Measurements from ENCODE around the gene KIFC3.
A peak's percentile ranks its signal among the peaks of the same experiment; 100 is the strongest.
"Not testable (repeated sequence)": the region's sequence is repeated elsewhere in the genome, so short reads cannot be mapped to it uniquely, and the experiment has no call there.

KIFC3 gene

DNA sequence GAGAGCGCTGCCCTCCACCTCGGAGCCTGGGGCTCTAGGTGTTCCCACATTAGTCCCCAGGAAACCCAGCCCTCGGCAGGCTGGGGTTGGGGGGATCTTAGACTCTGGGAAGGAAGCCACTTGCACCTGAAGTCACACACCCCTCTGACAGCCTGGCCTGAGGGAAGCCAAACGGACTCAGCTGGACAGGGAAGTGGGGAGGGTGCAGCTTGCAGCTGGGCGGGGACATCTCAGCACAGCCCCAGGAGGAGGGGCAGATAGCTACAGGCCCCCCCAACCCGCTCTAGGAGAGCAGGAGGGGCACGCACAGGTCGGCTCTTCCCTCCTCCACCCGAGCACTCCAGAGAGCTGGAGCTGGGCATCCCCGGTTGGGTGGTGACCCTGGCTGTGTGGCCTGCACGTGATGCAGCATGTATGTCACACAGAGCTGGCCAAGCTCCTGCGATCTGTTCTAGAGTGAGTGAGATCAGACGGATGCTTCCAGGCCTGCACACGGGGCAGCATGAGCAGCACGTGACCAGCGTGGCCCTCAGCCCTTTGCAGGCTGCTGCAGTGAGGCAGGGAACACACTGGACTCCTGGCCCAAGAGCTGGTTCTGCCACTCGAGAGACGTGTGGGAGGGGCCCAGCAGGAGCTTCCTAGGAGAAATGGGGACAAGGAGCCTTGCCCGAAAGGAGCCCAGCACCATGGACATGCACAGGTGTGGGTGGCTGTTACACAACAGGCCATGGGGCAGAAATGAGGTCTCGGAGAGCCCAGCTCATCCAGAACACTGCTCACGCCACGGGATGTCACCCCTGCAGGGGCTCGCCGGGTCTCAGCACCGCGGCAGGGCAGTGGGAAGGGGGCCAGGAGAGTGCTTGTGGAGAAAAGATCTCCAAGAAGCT is 15.4 kb downstream of the KIFC3 start:
- DNase-seq (ENCODE audit: low spot score): no peak

DNA sequence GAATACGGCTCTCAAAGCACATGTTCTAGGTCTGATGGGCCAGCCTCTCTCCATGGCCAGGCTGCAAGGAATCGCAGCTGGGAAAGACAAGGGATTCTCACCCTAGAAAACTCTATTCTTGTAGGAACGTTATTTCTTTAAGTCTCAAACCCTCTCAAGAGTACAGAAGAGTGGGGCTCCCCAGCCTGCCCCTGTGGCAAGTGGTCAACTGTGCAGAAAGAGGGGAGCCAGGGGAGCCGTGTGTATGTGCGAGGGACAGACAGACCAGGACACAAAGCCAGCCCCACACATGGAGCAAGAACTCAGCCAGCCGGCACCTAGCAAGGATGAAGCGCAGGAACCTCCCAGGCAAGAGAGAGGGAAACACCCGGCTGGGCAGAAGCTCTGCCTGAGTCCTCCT is 16.4 kb downstream of the KIFC3 start:
- no peak for DNase-seq (ENCODE audit: low spot score)

DNA sequence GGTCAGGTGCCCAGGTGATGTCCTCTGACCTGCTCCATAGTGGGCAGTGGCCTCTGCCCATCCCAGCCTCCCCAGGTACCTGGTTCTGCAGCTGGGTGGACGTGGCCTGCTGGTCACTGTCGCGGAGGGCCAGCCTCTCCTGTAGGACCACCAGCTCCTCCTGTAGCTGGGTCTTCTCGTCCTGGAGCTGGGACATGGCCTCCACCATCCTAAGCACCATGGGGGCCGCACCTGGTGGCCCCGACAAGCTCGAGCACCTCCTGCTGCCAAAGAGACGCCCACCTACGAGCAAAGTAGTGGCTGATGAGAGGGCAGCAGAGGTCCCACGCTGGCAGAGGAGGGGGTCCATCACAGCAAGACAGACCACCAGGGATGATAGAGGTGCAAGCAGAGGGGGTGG is 16.9 kb downstream of the KIFC3 start:
- DNase-seq (ENCODE audit: low spot score): no peak

DNA sequence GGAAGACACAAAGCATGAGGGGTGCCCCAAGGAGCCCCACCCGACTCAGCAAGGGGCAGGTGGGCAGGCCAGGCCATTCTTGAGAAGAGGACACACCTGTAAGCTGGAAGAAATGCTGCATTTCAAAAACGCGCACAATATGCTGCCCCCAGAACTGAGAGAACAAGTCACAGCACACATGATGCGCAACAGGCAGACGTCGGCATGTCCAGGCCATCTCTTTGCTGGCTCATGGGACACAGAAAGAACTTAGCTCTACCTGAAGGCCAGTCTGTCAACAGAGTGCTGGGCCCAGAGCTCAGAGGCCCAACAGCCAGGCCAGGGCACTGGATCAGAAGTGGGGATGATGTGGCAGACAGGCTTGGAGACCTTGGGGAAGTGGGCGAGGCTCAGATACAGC is 18.0 kb downstream of the KIFC3 start:
- no peak for DNase-seq (ENCODE audit: low spot score)

DNA sequence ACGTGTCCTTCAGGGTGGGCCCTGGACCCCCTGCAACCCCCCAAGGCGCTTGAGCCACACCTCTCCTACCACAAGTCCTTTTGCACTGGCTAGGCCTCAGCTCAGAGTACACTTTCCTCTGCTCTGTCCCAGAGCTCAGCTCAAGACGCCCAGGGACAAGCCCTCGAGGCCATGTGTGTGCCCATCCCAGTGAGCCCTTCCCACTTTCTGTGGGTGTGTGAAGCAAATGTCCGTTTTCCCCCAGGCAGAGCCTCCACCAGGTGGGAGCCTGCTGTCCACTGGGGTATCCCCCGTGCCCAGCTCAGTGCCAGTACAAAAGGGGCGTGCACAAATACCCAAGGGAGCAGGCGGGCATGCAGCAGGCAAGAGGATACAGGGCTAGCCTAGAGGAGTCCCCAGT is 18.4 kb downstream of the KIFC3 start:
- no peak for DNase-seq (ENCODE audit: low spot score)

DNA sequence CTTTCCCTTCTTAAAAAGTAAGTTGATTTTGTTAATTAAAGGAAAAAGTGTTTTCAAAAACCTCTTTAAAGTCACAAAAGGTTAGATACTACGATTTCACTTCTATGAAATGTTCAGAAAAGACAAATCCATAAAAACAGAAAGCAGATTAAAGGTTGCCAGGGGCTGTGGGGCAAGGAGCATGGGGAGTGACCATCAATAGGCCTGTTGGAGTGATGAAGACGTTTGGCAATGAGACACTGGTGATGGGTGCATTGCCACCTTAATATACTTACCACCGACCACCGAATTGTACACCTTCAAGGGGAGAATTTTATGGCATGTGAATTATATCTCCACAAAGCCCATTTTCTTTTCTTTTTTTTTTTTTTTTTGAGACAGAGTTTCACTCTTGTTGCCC is 19.2 kb downstream of the KIFC3 start:
- no peak for DNase-seq (ENCODE audit: low spot score)

DNA sequence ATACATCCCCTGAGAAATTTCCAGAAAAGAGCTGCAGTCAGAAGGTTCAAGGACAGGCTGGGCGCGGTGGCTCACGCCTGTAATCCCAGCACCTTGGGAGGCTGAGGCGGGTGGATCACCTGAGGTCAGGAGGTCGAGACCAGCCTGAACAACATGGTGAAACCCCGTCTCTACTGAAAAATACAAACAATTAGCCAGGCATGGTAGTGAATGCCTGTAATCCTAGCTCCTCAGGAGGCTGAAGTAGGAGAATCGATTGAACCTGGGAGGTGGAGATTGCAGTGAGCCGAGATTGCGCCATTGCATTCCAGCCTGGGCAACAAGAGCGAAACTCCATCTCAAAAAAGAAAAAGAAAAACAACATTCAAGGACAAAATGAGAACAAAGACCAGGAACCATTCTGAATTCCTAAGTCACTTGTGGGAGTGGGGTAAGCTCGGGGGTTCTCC is 19.7 kb downstream of the KIFC3 start:
- DNase-seq (ENCODE audit: low spot score): not testable (repeated sequence)

DNA sequence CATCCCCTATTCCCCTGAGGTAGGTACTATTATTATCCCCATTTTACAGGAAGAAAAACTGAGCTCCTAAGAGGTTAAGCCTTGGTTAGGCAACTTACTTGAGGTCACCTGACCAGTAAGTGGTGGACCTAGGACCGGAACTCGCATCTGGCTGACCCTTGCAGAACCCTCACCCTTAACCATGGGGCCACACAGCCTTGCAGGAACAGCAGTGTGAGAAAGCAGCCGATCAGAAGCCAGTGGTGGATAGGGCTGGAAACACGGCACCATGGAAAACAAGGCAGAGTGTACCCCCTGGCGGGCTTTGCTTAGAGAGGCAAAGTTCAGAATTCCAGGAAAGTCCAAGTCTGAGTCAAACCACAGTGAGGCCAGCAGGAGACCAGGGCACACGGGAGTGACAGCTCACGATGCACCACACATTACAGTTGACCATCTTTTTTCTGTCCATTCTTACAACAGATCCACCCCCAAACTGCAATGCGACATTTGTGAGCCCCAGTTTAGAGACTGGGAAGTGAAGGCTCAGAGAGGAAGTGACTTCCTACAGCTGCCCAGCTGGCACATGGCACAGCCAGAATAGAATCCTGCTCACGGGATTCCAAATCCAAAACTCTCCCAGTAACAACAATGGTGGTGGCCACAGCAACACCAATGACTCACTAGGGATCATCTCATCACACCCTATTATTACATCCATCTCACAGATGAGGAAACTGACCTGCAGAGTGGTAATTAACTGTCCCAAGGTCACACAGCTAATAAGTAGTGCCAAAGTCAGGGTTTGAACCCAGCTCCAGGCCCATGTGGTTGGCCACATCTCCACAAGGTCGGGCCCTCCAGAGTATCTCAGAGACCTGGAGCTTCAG is 20.3 kb downstream of the KIFC3 start:
- DNase-seq (ENCODE audit: low spot score): peak; percentile 60

DNA sequence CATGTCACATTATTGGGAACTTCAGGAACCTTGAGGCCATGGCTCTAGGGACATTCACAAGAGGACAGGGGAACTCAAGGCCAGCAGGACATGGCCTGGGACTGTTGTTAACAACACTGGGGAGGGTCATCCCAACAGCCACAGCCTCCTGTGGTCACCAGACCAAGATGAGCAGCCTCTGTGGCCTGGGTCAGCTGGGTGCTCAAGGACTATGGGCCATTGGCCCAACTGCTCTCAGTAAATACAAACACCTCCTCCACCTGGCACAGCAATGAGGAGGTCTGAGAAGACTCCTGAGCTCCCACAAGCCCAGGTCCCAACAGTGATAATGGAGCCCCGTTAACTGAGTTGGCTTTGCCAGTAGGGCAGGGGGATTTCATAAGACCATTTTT is 20.9 kb downstream of the KIFC3 start:
- no peak for DNase-seq (ENCODE audit: low spot score)

DNA sequence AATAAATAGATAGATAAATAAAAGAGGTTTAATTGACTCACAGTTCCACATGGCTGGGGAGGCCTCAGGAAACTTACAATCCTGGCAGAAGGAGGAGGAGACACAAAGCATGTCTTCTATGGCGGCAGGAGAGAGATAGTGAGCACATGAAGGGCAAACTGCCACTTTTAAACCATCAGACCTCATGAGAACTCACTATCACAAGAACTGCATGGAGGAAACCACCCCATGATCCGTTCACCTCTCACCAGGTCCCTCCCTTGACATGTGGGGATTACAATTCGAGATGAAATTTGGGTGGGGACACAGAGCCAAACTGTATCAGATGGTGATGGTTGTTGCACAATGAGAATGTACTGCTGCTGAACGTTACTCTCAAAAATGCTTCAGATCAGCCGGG is 22.5 kb downstream of the KIFC3 start:
- DNase-seq (ENCODE audit: low spot score): not testable (repeated sequence)

DNA sequence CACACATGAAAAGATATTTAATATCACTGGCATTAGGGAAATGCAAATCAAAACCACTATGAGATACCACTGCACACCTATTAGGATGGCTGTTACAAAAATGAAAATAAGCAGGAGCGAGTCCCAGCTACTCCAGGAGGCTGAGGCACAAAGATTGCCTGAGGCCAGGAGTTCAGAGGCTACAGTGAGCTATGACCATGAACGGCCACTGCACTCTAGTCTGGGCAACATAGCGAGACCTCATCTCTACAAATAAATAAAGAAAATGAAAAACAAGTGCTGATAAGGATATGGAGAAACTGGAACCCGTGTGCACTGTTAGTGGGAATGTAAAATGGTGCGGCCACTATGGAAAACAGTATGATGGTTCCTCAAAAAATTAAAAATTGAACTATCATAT is 23.6 kb downstream of the KIFC3 start:
- DNase-seq (ENCODE audit: low spot score): no peak

DNA sequence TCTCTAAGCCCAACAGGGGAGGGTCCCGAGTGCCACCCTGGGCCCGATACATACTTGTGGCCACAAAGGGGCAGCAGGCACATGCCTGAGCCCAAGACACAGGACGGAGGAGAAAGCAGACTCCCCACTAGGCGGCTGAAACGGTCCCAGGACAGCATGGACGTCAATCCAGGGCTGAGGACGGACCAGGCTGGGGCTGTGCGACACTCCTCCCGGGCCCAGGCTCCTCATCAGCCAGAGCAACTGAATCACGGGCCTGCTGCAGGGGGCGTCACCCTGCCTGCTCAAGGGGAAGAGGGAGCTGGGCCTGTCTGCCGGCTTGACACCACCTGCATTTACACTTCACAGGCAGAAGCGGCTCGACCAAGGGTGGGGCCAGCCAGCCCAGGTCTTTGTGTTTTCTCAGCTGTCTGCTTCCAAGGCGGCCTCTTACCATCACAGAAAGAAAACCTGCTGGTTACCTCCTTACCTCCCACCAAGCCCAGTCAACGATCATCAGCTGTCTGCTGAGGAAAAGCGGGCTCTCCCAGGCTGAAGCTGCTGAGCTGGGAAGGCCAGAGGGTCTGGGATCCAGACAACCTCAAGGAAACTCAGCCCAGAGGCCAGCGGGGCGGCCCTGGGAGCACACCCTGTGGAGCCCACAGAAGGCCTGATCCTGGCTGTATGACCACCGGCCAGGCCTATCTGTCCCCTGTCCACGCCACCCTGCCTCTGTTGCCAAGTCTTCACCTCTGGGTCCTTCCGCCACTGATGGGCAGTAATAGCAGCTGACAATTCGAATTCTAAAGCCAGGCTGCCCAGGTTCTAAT is 26.4 kb downstream of the KIFC3 start:
- DNase-seq (ENCODE audit: low spot score): no peak

DNA sequence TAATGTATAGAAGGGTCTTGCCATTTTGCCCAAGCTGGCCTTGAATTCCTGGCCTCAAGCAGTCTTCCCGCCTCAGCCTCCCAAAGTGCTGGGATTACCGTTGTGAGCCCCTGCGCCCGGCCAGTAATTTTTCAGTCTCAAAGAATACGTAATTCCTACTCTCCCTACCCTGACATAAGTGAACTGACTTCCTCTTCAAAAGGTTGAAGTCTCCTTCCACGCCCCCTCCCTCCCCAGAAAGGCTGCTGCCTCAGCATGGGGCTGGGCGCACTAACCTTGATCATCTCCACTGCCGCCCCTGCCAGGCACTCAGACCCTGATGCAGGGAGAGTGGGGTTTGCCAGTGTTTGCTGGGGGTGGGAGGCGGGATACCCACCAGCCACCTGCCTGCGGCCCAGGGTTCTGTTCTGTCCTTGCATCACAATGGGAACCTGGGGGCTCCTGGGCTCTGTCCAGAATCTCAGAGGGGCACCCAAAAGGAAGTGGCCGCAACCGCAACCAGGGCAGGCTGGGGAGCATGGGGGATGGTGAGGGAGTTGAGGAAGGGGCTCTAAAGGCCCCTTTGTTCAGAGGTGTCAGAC is 27.5 kb downstream of the KIFC3 start:
- DNase-seq (ENCODE audit: low spot score): no peak

DNA sequence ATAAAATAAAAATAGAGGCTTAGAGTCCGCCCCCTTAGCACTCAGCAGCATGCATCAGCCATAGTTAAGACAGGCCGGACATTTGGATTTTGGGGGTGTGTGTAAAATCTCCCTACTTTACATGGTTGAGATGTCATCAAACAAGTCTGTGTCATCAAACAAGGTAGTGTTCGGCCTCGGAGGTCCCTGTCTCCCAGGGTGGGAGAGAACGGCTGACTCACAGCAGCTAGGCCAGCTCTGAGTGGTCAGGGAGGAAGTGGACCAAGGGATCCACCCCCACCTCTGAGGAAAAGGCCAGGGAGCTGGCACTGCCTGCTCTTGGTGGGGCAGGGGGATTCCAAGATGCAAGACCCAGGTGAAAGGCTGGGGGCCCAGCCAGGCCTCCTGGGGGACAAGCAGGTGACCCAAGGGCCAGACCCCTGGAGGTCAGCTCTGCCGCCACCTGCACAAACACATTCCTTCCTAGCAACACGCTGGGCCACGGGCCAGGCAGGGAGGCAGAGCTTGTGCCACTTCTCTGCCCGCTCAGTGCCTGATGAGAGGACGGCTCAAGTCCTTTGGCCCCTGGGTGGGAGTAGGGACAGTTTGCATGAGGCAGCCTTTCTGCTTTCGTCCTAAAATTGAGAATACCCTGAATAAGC is 28.5 kb downstream of the KIFC3 start:
- DNase-seq (ENCODE audit: low spot score): no peak

DNA sequence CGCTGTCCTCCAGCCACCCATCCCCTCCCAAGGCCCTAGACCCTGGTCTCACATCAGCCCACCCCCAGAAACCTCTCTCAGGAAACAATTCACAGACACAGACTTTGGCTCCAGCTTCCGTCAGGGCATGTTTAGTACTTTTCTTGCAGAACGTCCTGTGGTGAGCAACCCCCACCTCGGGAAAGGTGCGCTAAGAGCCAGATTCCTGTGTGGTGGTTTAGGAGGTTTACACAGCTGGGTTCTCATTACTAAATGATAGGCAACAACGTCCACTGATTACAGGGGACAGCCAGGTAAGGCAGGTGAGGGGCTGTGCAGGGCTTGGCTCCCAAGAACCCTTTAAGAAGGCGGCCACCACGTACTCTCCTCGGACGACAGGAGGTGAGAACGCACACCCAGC is 29.3 kb downstream of the KIFC3 start:
- DNase-seq (ENCODE audit: low spot score): no peak

DNA sequence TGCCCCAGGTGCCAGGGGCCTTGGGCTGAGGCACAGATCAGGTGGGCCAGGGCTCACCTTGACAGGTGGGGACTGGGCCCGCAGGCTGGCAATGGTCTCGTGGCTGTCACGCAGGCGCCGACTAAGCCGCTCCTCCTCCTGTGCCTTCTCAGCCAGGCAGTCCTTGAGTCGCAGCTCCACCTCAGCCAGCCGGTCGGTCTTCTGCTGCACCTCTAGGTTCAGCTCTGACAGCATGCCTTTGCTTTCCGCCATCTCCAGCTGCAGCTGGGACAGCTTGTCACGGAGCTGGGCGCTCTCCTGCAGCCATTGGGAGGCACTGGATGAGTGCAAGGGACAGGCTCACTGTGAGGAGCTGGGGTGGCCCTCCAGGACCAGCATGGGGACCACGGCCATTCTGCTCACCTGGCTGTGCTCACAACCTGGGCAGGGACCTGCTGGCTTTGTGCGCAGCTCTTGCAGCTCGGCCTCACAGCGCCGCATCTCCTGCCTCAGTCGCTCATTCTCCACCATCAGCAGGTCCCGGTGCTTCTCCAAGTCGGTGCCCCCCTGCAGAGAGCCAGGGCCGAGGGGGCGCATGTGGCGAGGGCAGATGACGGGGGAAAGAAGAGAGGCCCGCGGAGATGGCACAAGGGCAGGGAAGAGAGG is 31.0 kb downstream of the KIFC3 start:
- no peak for DNase-seq (ENCODE audit: low spot score)

DNA sequence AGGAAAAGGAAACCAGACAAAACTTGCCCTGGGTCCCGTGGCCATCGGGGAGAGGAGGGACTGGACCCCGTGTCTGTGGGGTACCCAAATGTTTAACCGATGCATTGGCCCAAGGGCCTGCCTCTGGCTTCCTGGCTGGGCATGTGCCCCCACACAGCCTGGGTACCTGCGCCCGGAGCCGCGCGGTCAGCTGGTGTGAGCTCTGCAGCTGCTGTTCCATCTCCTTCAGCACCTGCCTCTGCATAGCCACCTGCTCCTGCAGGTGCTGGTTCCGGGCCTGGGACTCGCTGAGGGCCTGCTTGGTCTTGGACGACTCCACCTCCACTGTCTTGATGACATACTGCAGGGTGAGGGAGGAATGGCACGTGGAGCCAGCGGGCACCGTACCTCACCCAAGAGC is 31.9 kb downstream of the KIFC3 start:
- DNase-seq (ENCODE audit: low spot score): no peak

DNA sequence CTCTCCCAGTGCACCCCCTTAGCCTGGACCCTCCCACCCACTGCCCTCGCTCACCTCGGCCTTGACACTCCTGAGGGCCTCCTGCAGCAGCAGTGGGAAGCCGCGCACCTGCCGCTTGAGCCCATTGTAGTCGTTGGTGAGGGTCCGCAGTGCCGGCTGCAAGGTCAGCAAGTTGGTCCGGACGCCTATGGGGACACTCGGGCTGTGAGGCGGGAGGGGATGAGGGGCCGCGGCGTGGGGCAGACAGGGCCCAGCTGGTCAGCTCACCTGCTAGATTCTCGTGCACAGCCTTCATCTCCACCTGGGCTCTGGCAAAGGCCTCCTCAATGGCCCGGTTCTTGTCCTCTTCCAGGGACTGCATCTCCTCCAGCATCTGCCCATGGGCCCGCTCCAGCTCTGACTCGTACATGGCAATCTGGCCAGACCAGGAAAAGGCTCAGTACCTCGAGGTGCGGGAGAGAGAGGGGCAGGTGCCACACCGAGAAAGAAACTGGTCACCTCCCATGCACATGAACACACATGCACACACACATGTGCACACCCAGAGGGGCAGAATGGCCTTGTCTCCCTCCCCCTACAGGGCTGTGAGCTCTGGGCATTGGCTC is 32.6 kb downstream of the KIFC3 start:
- no peak for DNase-seq (ENCODE audit: low spot score)

DNA sequence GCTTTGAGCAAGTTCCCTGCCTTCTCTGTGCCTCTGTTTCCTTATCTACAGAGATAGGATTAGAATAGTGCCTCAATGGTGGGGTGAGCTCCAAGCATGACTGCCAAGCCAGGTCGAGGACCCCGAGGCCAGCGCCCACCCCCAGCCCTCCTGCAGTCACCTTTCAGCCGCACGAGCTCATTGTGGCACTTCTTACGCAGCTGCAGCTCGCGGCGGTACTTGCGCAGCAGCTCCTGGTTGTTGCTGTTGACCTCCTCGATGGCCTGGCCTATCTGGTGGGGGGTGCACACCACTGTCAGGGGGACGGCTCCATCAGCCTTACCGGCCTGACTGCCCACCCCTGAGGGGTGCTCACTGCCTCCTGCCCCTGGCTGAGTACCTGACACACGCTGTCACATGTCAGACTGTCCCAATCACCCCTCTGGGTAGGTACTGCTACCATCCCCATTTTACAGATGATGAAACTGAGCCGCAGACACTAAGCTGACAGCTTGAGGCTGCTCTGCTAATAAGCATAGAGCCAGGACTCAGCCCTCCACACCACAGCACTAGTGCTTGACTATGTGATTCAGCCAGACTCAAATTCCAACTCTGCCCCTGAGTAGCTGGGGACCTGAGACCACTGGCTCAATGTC is 35.5 kb downstream of the KIFC3 start:
- DNase-seq (ENCODE audit: low spot score): no peak

DNA sequence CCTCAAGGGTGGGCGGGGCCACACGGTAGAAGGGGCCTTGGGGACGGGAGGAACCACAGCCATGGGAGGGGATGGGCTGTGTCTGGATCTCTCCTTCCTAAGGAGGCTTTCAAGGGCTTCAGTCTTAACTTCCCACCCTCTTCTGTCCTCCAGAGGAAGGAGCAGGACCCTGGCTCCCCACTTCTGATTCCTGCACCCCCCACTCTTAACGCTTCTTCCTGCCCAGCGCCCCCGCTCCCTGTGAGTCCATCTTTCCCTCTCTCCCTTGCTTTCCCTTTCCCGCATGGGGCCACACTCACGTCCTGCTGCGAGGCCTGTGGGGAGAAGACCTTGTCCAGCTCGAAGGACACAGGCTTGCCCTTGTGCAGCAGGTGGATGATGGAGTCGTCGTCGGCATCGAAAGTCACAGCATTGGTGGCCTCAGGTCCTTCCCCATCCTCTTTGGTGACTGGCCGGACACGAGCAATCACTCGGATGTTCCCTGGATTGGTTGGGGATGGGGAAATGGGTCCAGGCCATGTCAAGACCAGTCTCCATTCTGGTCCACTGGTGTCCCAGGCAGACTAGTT is 37.0 kb downstream of the KIFC3 start:
- DNase-seq (ENCODE audit: low spot score): no peak

Measured in HuH-7 (cell line).